Fibroblast of pulmonary artery (primary cell): ENCODE measurements around the gene RNF224.

Experiments used
- DNase-seq: peaks from one replicate; pipeline ENCODE4 v3.0.0-alpha.2; 2010; ENCODE audit warnings: low read depth
- H3K4me3 ChIP-seq: replicated peaks from 2 replicates; pipeline ENCODE4 v1.5.1; 2011; ENCODE audit warnings: low read depth, mild to moderate bottlenecking, control low read depth, low read length, moderate library complexity
- TF ChIP-seq, protein P1 (sequence below): IDR thresholded peaks from 2 replicates; pipeline ENCODE4 v1.5.1; 2011; ENCODE audit warnings: mild to moderate bottlenecking, control low read depth, low read length, inconsistent platforms; ENCODE audit errors: missing control alignments

Gene RNF224

GRCh38 chr9:137262909-137263285, 35.6 kb downstream of the RNF224 start:
- TF ChIP-seq, protein P1, sequence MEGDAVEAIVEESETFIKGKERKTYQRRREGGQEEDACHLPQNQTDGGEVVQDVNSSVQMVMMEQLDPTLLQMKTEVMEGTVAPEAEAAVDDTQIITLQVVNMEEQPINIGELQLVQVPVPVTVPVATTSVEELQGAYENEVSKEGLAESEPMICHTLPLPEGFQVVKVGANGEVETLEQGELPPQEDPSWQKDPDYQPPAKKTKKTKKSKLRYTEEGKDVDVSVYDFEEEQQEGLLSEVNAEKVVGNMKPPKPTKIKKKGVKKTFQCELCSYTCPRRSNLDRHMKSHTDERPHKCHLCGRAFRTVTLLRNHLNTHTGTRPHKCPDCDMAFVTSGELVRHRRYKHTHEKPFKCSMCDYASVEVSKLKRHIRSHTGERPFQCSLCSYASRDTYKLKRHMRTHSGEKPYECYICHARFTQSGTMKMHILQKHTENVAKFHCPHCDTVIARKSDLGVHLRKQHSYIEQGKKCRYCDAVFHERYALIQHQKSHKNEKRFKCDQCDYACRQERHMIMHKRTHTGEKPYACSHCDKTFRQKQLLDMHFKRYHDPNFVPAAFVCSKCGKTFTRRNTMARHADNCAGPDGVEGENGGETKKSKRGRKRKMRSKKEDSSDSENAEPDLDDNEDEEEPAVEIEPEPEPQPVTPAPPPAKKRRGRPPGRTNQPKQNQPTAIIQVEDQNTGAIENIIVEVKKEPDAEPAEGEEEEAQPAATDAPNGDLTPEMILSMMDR = no peak
- DNase-seq = no peak

DNA sequence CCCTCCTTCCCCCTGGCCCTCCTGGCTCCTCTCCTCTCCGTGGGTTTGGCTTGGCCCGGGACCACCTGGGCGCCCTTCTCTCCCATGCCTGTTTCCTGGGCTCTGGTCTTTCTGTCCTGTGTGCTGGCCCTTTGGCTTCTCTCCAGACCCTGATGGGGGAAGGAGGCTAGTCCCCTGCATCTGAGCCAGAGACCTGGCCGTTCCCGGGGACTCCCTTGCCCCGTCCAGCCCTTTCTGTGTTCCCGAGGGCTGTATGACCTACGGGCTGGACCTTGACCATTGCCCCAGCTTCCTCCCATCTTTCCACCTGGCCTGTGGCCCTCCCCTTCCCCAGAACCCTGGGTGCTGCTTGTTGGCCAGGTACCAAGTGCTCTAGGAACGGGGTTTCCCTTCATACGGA, 36.2 kb downstream of the RNF224 start:
- DNase-seq = no peak
- TF ChIP-seq, protein P1 = no peak
- no peak overlapping the region for H3K4me3 ChIP-seq

More at GRCh38 chr9:137262909-137263285, 35.6 kb downstream of the RNF224 start:
- no peak overlapping the region for H3K4me3 ChIP-seq

GRCh38 chr9:137264067-137264466, 36.8 kb downstream of the RNF224 start:
- TF ChIP-seq, protein P1 = no peak
- DNase-seq = no peak
- H3K4me3 ChIP-seq = no peak overlapping the region

DNA sequence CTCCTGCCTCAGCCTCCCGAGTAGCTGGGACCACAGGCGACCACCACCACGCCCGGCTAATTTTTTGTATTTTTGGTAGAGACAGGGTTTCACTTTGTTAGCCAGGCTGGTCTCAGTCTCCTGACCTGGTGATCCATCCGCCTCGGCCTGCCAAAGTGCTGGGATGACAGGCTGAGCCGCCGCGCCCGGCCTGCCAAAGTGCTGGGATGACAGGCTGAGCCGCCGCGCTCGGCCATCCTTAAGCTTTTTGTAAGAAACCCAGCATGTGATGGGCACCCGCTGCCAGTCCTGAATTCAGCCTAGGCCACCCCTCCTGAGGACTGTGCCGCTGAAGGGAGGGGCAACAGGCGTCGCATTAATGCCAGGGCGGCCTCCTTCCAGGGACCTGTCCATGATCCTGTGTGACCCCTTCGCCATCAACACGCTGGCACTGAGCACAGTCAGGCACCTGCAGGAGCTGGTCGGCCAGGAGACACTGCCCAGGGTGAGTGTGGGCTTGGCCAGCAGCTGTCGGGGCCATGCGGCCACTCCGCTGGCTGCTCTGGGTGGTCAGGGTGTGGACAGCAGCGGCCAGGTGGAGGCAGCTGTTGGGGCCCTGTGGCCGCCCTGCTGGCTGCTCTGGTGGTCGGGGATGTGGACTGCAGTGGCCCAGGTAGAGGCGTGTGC, 38.3 kb downstream of the RNF224 start:
- no peak for DNase-seq
- TF ChIP-seq, protein P1 = no peak

GRCh38 chr9:137266162-137266527, 38.8 kb downstream of the RNF224 start:
- DNase-seq = no peak
- TF ChIP-seq, protein P1 = no peak
- H3K4me3 ChIP-seq = no peak overlapping the region

More for the DNA sequence above, 38.3 kb downstream of the RNF224 start:
- no peak overlapping the region for H3K4me3 ChIP-seq

- TF ChIP-seq, protein P1 = no peak
- no peak overlapping the region for H3K4me3 ChIP-seq
- DNase-seq = no peak
Observed at GRCh38 chr9:137266585-137267453, 39.5 kb downstream of the RNF224 start.
